LNCAP (cell line): ENCODE data around the gene ABCG5.

Source experiments
- TF ChIP-seq, protein P1 (sequence below): fragments of 450-650 bp; IDR thresholded peaks from 2 replicates; pipeline ENCODE4 v1.5.1; 2017; ENCODE audit warnings: mild to moderate bottlenecking

The ABCG5 gene

DNA sequence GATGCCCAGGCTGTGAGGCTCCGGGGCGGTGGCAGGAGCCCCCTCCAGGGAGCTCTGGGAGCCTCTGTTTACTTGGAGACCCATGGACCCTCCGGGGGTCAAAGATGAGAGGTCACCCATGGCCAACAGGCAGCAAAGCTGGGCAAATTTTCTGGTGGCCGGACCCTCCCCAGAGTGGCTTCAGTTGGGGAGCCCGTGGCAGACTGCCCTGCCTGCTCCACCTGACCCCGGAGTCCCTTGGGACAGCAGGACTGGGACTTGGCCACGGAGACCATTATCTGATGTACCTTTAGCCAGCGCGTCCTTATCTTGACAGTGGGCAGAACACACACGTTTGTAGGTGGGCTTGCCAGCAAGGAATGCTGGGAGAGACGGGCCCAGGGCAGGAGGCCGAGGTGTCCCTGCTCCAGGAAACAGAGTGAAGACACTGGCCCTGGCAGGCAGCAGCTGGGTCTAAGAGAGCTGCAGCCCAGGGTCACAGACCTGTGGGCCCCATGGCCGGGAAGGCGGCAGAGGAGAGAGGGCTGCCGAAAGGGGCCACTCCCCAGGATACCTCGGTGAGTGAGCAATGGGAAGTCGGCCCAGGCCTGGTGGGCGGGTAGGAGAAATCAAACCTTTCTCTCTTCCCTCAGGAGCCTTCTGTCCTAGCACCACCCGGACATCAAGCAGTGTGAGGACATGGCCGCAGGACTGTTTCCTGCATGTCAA is at the start of gene ABCG5, which contains the start of gene ABCG8:
TSS of gene ABCG5 (minus strand) at position 280 of the 708 bp plus-strand sequence. CDS start at position 120, 160 bp downstream.
TSS of gene ABCG8 (plus strand) at position 412 of the 708 bp plus-strand sequence. CDS start at position 495, 83 bp downstream.
- TF ChIP-seq, protein P1, sequence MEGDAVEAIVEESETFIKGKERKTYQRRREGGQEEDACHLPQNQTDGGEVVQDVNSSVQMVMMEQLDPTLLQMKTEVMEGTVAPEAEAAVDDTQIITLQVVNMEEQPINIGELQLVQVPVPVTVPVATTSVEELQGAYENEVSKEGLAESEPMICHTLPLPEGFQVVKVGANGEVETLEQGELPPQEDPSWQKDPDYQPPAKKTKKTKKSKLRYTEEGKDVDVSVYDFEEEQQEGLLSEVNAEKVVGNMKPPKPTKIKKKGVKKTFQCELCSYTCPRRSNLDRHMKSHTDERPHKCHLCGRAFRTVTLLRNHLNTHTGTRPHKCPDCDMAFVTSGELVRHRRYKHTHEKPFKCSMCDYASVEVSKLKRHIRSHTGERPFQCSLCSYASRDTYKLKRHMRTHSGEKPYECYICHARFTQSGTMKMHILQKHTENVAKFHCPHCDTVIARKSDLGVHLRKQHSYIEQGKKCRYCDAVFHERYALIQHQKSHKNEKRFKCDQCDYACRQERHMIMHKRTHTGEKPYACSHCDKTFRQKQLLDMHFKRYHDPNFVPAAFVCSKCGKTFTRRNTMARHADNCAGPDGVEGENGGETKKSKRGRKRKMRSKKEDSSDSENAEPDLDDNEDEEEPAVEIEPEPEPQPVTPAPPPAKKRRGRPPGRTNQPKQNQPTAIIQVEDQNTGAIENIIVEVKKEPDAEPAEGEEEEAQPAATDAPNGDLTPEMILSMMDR = no peak

DNA sequence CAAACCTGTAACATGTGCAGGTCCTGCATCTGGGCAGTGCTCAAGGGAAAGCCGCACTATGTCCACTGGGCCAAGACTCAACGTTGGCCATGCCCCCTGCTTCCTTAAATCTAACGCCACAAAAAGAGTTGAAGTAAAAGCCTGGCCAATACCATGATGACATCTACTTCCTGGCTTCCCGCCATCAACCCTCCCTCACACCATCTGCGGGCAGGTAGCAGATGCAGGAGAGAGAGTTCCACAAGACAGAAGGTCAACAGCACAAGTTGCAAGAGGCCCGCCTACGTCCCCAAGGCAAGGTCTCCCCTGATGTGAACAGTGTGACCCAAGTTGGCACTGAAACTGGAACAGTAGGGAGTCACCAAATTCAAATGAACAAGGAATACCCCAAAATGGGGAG is 48.5 kb upstream of the ABCG5 start:
- TF ChIP-seq, protein P1 = no peak

DNA sequence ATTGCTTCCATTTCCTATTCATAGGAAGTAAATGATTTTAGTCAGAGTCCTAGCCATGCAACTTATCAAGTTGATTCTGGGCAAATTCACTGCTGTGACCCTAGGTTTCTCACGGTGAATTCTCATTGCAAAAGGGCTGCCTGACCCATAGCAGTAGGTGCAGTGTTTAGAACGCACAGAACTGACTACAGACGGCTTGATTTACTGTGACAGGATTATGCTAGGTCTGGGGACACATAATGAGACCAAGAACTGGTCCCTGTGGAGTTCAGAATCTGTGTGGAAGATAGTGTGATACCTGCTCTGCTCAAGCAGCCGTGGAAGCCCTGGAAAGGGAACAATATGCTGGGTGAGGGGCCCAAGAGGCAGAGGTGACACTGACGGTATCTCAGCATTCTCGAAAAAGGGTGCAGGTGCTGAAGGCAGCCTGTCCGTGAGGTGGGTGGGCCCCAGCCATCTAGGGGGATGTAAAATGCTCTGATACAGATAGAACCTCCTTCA is 46.5 kb upstream of the ABCG5 start:
- TF ChIP-seq, protein P1 = no peak

DNA sequence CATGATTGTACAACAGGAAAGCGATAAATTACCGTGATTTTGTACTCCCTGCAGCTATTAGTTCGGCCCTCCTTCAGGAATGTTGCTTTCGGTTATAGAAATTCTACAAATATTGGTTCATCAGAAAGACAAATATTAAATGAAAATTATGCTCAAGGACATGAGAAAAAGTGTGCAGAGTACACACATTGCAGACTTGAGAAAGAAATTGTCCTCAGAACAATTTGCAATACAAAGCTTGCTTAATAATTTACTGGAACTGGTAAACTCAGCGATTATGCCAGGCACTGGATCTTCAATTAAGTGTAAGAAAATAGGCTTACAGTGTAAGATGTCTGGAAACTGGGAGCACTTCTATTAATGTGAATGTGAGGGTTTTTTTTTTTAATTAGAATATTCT is 46.0 kb upstream of the ABCG5 start:
- TF ChIP-seq, protein P1 = no peak

DNA sequence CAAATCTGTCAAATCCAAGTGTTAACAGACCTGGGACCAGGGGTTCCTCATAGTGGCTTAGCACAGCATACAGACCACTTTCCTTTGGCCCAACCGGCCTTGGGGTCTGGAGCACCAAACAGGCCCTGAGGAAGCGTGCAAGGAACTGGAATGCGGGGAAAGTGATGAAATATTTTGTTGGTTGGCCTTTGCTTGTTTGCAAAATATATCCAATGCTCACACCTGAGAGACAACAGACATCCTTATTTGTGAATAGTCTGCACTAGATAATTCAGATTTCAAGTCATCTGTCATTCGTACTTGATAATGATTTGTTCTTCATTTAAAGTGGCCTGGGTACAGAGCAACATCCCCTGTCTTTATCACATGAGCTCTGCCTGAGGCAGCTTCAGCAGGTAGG is 43.7 kb upstream of the ABCG5 start:
- TF ChIP-seq, protein P1 = no peak

DNA sequence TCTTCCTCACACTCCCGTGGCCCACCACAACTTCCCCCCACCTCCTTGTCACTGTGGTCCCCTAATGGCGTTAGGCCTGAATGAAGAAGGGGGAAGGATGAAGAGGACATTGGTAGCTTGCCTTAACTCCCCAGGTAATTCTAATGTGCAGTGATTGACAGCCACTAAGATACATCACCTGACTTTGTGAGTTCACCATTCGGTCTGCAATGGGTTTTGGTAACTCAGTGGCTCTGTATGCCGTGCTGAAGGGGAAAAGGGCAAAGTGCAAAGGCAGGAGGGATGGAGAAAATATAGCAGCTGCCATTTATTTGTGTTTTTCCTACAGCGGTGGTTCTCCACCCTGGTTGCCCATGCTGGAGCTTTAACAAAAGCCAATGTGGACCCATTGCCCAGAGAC is 42.3 kb upstream of the ABCG5 start:
- TF ChIP-seq, protein P1 = no peak

DNA sequence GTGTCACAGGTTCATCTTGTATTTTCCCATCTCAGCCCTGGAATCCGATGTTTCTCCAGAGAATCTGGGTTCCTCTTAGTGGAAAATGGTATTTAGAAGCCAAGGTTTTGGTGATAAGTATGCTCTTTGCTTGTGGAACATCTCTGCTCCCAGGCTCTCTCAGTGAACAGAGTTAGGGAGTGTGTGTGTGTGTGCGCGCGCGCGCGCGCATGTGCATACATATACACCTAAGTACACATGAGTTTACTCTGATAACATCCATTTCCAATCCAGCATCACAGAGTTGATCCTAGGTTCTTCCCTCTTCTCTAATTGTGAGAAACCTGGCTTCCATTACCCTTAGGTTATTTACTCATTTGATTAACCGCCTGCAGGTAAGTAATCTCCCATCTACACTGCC is 41.8 kb upstream of the ABCG5 start:
- TF ChIP-seq, protein P1 = no peak
